ENCODE measurements around the gene EMILIN1.
A peak's percentile ranks its signal among the peaks of the same experiment; 100 is the strongest.
"Not testable (repeated sequence)": the region's sequence is repeated elsewhere in the genome, so short reads cannot be mapped to it uniquely, and the experiment has no call there.

The EMILIN1 gene

GRCh38 chr2:27054721-27055120 is 23.7 kb upstream of the EMILIN1 start:
- no peak for DNase-seq

GRCh38 chr2:27057184-27057583 is 21.2 kb upstream of the EMILIN1 start:
- no peak for DNase-seq

- DNase-seq = no peak
Observed at GRCh38 chr2:27058210-27058609, 20.2 kb upstream of the EMILIN1 start.

- DNase-seq = no peak
Observed at GRCh38 chr2:27059141-27059820, 19.1 kb upstream of the EMILIN1 start.

GRCh38 chr2:27060323-27060722 is 18.1 kb upstream of the EMILIN1 start:
- no peak for DNase-seq

- no peak for DNase-seq
Observed at GRCh38 chr2:27065128-27065527, 13.3 kb upstream of the EMILIN1 start.

- no peak for DNase-seq
Observed at GRCh38 chr2:27067385-27067784, 11.0 kb upstream of the EMILIN1 start.

GRCh38 chr2:27069436-27069835 is 9.0 kb upstream of the EMILIN1 start:
- DNase-seq = no peak

GRCh38 chr2:27069961-27070618 is 8.3 kb upstream of the EMILIN1 start:
- DNase-seq = no peak

GRCh38 chr2:27070653-27071276 is 7.7 kb upstream of the EMILIN1 start:
- DNase-seq = no peak

GRCh38 chr2:27071277-27071989 is 7.0 kb upstream of the EMILIN1 start, which contains the start of gene OST4:
Gene OST4, minus strand, starts transcription at chr2:27071654.
- DNase-seq = peak; percentile 48

- DNase-seq = no peak
Observed at GRCh38 chr2:27071990-27072830, 6.2 kb upstream of the EMILIN1 start.

- DNase-seq = no peak
Observed at GRCh38 chr2:27072920-27073319, 5.5 kb upstream of the EMILIN1 start.

- no peak for DNase-seq
Observed at GRCh38 chr2:27073782-27074181, 4.6 kb upstream of the EMILIN1 start.

GRCh38 chr2:27074738-27075565 is 3.5 kb upstream of the EMILIN1 start:
- peak; percentile 45 for DNase-seq

GRCh38 chr2:27075566-27075871 is 2.9 kb upstream of the EMILIN1 start:
- not testable (repeated sequence) for DNase-seq

GRCh38 chr2:27076323-27076722 is 2.1 kb upstream of the EMILIN1 start:
- DNase-seq = no peak

- no peak for DNase-seq
Observed at GRCh38 chr2:27077231-27077630, 1.2 kb upstream of the EMILIN1 start.

GRCh38 chr2:27079233-27080139 is 1.1 kb downstream of the EMILIN1 start:
- DNase-seq = no peak

- no peak for DNase-seq
Observed at GRCh38 chr2:27080140-27080469, 1.7 kb downstream of the EMILIN1 start.

- no peak for DNase-seq
Observed at GRCh38 chr2:27080603-27080936, 2.2 kb downstream of the EMILIN1 start.

Data from SHP77 treated with DMSO at 0.1 percent for 48 hours (cell line).